Coronary artery (tissue), 2 donors: ENCODE results near the gene ENTPD6.

Experiments
- DNase-seq: peaks from one replicate; pipeline ENCODE4 v3.0.0-alpha.2; 2017; ENCODE audit warnings: low spot score
- H3K27ac ChIP-seq, 2 donors: fragments of 200-600 bp; sonication (generic); one replicate each; pipeline ENCODE4 v1.5.1; 2016 to 2019
- H3K4me3 ChIP-seq: fragments of 200-600 bp; sonication (generic); 2 replicates; pipeline ENCODE4 v1.5.1; 2016; ENCODE audit warnings: mild to moderate bottlenecking, moderate library complexity
- TF ChIP-seq, protein P1 (sequence below): fragments of 200-600 bp; sonication (generic); IDR thresholded peaks from one replicate; pipeline ENCODE4 v1.5.1; 2019; ENCODE audit warnings: antibody characterized with exemption

The ENTPD6 gene

DNA sequence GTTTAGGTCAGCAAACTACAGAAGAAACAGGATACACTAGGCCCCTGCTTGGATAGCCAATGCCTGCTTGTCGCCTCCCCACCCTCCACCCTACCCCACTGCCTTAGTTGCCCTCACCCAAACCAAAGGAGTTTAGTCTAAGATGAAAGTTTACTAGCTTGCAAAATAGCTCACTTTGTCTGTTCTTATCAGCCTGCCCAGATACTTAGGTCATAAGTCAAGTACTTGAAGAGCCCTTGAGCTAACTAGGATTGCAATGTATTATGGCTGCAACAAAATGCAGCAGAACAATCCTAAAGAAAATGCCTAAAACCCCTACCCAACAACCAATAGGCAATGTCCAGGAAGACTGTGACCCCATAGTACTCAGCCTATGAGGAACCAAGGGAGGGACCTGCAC is 7.3 kb upstream of the ENTPD6 start:
- TF ChIP-seq, protein P1, sequence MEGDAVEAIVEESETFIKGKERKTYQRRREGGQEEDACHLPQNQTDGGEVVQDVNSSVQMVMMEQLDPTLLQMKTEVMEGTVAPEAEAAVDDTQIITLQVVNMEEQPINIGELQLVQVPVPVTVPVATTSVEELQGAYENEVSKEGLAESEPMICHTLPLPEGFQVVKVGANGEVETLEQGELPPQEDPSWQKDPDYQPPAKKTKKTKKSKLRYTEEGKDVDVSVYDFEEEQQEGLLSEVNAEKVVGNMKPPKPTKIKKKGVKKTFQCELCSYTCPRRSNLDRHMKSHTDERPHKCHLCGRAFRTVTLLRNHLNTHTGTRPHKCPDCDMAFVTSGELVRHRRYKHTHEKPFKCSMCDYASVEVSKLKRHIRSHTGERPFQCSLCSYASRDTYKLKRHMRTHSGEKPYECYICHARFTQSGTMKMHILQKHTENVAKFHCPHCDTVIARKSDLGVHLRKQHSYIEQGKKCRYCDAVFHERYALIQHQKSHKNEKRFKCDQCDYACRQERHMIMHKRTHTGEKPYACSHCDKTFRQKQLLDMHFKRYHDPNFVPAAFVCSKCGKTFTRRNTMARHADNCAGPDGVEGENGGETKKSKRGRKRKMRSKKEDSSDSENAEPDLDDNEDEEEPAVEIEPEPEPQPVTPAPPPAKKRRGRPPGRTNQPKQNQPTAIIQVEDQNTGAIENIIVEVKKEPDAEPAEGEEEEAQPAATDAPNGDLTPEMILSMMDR = no peak
- DNase-seq = no peak
- no peak overlapping the region for H3K27ac ChIP-seq

DNA sequence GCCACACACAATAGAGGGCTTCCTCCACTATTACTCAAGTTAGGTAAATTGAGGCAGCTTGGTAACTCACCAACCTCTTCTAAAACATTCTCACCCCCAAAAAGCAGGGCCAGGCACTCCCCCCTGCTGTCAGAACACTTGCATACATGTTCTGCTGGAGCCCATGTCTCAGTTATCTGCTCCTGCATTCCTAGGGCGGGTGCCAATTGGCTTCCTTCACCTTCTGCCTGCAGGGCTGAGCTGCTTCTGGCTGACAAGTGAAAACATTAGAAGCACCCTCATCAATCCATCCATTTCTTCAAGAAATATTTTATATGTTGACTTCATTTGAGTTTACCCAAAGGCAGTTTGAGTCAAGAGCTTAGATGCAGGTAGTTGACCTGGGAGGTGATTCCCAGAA is 4.5 kb upstream of the ENTPD6 start:
- no peak for DNase-seq
- Histone ChIP-seq H3K27ac (peak overlapping the region in 1 of 2 donors; percentile 40), H3K4me3 (no peak overlapping the region)
- TF ChIP-seq, protein P1 = no peak

More for the DNA sequence above, 7.3 kb upstream of the ENTPD6 start:
- H3K4me3 ChIP-seq = no peak overlapping the region

DNA sequence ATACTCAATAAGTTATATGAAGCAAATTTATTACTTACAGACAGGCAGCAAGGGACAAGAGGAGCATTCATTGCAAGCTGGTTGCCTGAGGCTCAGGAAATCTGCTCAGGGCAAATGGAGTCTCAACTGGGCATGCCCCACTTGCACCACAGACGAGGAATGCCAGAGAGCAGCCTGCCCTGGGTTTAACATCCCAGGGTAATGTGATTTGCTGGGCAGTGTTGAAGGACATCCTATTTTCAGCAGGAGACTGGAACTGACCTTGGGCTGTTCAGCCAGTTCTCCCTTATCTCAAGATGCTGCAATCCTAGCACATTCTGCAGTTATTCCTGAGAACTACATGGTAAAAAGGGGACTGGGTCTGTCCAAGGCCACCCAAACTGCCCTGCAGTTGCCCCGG is 3.8 kb upstream of the ENTPD6 start:
- no peak for DNase-seq
- H3K27ac ChIP-seq = peak overlapping the region in 1 of 2 donors; percentile 40
- TF ChIP-seq, protein P1 = no peak
- no peak overlapping the region for H3K4me3 ChIP-seq

DNA sequence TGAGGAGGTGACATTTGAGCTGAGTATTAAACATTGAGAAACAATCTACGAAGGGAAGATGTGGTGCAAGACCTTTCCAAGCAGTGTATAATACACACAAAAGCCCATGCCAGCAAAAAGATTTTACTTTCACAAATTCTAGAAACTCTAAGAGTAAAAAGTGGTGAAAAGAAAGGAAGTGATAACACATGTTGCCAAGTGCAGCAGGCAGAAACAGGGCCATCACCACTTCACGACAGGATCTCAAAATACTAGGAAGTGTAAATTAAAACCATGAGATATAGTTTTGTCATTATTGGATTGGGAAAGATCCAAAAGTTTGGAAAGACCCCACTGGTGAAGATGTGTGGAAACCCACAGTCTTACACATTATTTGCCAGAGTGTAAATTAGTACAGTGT is 1.7 kb upstream of the ENTPD6 start:
- no peak for DNase-seq
- no peak overlapping the region for H3K27ac ChIP-seq
- H3K4me3 ChIP-seq = no peak overlapping the region
- TF ChIP-seq, protein P1 = no peak

DNA sequence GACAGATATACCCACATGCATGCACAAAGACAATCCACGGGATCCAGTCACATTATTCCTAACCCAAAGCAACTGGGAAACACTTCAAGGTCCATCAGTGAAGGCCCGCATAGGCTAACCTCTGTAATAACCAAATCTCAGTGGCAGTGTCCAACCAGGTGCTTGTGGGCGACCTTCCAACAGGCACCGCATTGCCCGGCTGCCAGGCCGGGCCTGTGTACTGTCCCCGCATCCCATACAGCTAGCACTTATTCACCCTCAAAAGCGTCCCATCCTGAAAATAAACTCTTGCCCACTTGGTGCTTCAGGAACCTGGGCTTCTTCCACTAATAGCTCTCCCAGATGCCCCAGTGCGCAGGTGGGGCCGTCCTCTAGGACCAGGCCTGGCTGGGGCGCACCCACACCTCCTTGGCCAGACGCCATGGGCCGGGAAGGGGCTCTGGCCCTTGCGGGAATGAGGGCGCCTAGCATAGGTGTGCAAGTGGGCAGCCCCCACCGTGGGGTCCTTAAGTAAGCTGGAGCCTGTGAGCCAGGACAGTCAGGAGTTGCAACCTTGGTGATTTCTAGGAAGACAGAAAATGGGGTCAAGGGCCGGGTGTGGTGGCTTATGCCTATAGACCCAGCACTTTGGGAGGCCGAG is 1.1 kb upstream of the ENTPD6 start:
- no peak overlapping the region for H3K4me3 ChIP-seq
- no peak for DNase-seq
- peak overlapping the region in 1 of 2 donors; percentile 88 for H3K27ac ChIP-seq
- TF ChIP-seq, protein P1 = no peak

DNA sequence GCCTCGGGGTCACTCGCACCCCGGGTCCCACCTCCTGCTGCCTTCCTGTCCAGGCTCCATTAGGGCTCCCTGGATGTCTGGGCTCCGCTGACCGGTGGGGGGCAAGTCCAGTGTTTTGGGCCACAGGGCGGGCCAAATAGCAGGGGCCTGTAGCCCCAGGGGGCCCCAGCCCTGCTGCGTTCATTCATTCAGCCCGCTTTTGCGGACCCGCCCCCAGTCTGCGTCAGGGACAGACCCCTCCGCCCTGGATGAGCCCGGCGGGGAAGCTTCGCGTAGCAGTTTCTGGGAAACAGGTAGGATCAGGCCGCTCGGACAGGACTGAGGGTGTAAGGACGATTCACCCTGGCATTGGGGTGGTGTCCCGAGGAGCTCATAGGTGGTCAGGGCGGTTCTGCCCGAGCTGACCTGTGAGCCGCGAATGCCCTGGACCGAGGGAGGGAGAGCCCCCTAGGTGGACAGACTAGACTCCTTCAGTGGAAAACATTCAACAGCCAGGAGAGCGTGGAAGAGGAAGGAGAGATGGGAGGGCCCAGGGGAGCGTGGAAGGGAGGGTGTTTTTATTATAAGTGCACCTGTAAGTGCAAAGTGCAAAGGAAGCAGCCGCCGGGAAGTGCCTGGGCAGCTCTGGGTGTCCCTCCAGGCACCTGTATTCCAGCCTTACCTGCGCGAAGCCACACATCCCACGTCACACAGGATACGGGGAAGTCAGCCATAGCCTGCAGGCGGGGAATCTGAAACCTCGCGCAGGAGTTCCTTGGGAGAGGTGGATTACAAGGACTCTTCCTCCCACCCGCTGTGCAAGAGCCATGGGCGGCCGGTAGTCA is 662 bp downstream of the ENTPD6 start:
- Histone ChIP-seq H3K4me3 (peak overlapping the region; percentile 98), H3K27ac (peak overlapping the region; percentile 88 to 94)
- no peak for DNase-seq
- TF ChIP-seq, protein P1 = no peak

DNA sequence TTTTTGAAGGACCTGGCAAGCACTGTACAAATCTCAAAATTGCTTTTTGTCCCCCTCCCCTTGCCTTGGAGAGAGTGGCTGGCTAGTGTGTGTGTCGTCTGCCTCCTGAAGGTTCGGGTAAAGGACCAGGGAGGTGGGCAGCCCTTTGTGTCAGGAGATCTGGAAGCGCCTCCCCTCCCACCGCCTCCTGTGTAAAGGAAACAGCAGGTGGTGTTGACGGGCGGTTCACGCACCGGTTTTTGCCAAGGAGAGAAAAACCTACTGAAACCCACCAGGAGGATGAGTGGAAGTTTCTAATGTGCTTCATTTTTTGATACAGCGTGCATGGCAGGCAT is 1.2 kb downstream of the ENTPD6 start:
- no peak for DNase-seq
- H3K27ac ChIP-seq = peak overlapping the region in 1 of 2 donors; percentile 94
- peak overlapping the region; percentile 98 for H3K4me3 ChIP-seq
- TF ChIP-seq, protein P1 = no peak
